ENCODE measurements around the gene ATXN1. TPM values are rescaled to one million over a fixed set of nuclear protein-coding genes. Genes with fewer than 3 reads are reported as not detected.

Gene ATXN1
- total and polyA plus RNA-seq, 2 of the 13 experiments (the other 11 are each of a cell fraction or from before 2014, with no cell fraction given): 20.7 to 39.5 TPM

DNA sequence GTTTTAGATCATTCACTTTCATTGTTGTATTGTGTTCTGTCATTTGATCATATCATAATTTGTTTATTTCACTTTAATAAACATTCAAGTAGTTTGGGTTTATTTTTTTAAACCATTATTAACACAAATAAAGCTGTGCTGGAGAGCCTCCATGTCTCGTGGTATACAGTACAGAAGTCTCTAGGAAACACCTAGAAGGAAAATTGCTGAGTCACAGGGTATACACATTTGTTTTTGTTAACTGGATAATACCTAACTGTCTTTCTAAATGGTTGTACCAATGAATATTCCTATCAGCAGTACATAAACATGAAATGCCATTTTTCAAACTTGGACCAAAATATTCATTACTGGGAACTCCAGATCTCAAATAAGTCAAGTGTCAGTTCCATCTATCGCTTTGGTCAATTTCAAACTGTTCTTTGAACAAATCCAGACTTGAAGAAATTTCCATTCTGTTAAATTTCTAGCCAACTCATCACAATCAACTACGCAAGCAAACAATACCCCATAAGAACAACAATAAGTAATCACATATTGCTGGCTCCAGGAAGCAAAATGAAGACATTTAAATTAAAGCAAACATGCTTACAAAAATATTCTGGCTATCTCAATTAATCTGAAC is 138.1 kb downstream of the ATXN1 start:
- H3K4me2 ChIP-seq (ENCODE audit: low read depth, low read length): no peak overlapping the region
- ChIA-PET POLR2A (no interaction called here), CTCF (ENCODE audit: low intra/inter-chr PET ratio, low total read pairs) (no interaction called here)
- peak; percentile 48 for FAIRE-seq
- H3K79me2 ChIP-seq (ENCODE audit: insufficient read depth, low read length): no peaks in the 10 kb centered on the region
- peaks cover 10% of the 10 kb centered on the region; the same call in 1 of the 2 replicates for H3K4me1 ChIP-seq (ENCODE audit: insufficient read depth, low read length)
- no peaks in the 10 kb centered on the region for H4K20me1 ChIP-seq (ENCODE audit: insufficient read depth, low read length)
- no peaks in the 10 kb centered on the region for H3K9me3 ChIP-seq (ENCODE audit: low read length)
- WGBS (ENCODE audit: low lambda C conversion rate): 97% methylated on average over 3 of the region's 3 CpGs
- H2AFZ ChIP-seq (ENCODE audit: low read length): no peak overlapping the region
- no peak for ATAC-seq
- H3K27ac ChIP-seq (ENCODE audit: extremely low read length, insufficient read depth, low read length): no peak overlapping the region
- BruUV-seq (replicated peaks): no TSS peak
- H3K36me3 ChIP-seq (replicated peaks in 1 of 2; ENCODE audit: control insufficient read depth in 1 of 2, insufficient read depth in 2 of 2, low read length in 2 of 2): peaks cover 1 to 4% of the 10 kb centered on the region in 2 experiments; a peak in 2 of 5 replicates
- in situ Hi-C loops (cut with HindIII; ENCODE audit: extremely low pct_ligation_motif_present, low pct_unique_long_range_greater_than_20kb) (no loop called here), intact Hi-C loops (cut with micrococcal nuclease; ENCODE audit: unreplicated experiment) (no loop called here)
- no peak for DNase-seq (ENCODE audit: low spot score)
- H3K9ac ChIP-seq (ENCODE audit: insufficient read depth, low read depth, low read length): no peak overlapping the region
- no peaks in the 10 kb centered on the region for H3K27me3 ChIP-seq (ENCODE audit: control insufficient read depth in 1 of 2, insufficient read depth in 2 of 2, low read length in 2 of 2)
- H3K4me3 ChIP-seq (replicated peaks in 1 of 3; ENCODE audit: insufficient read depth in 1 of 3, low read depth in 2 of 3, low read length in 3 of 3): no peak overlapping the region
- TF ChIP-seq PITX1 (CRISPR knock-in tag; IDR thresholded peaks at IDR 0.05) (no peak), ZNF746 (CRISPR knock-in tag; IDR thresholded peaks at IDR 0.05) (no peak), TBP (CRISPR knock-in tag; IDR thresholded peaks at IDR 0.05) (no peak), ZSCAN20 (CRISPR knock-in tag; IDR thresholded peaks at IDR 0.05; ENCODE audit: borderline replicate concordance) (no peak), NR1H2 (CRISPR knock-in tag; IDR thresholded peaks at IDR 0.05; ENCODE audit: borderline replicate concordance, low read depth) (no peak), ZFP36L1 (CRISPR knock-in tag; IDR thresholded peaks at IDR 0.05) (no peak), HMG20A (CRISPR knock-in tag; IDR thresholded peaks at IDR 0.05; ENCODE audit: borderline replicate concordance) (no peak), AKAP8 (CRISPR knock-in tag; IDR thresholded peaks at IDR 0.05) (no peak), MAFK (conservative IDR thresholded peaks at IDR 0.05 in 1 of 2, IDR thresholded peaks at IDR 0.05 in 1 of 2; ENCODE audit: low read length in 2 of 2) (peak; percentile 77 to 78), TSC22D2 (CRISPR knock-in tag; IDR thresholded peaks at IDR 0.05; ENCODE audit: borderline replicate concordance) (no peak), MTF2 (CRISPR knock-in tag; IDR thresholded peaks at IDR 0.05; ENCODE audit: borderline replicate concordance) (no peak), SIX1 (CRISPR knock-in tag; IDR thresholded peaks at IDR 0.05; ENCODE audit: borderline replicate concordance) (no peak), ZNF383 (CRISPR knock-in tag; IDR thresholded peaks at IDR 0.05; ENCODE audit: borderline replicate concordance) (no peak), NFKB2 (CRISPR knock-in tag; IDR thresholded peaks at IDR 0.05; ENCODE audit: borderline replicate concordance) (no peak), MAFF (IDR thresholded peaks at IDR 0.05; ENCODE audit: low read depth, low read length) (peak; percentile 65)
- TF ChIP-seq, protein P1, sequence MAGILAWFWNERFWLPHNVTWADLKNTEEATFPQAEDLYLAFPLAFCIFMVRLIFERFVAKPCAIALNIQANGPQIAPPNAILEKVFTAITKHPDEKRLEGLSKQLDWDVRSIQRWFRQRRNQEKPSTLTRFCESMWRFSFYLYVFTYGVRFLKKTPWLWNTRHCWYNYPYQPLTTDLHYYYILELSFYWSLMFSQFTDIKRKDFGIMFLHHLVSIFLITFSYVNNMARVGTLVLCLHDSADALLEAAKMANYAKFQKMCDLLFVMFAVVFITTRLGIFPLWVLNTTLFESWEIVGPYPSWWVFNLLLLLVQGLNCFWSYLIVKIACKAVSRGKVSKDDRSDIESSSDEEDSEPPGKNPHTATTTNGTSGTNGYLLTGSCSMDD (CRISPR knock-in tag; IDR thresholded peaks at IDR 0.05): no peak
- TF ChIP-seq, protein P2, sequence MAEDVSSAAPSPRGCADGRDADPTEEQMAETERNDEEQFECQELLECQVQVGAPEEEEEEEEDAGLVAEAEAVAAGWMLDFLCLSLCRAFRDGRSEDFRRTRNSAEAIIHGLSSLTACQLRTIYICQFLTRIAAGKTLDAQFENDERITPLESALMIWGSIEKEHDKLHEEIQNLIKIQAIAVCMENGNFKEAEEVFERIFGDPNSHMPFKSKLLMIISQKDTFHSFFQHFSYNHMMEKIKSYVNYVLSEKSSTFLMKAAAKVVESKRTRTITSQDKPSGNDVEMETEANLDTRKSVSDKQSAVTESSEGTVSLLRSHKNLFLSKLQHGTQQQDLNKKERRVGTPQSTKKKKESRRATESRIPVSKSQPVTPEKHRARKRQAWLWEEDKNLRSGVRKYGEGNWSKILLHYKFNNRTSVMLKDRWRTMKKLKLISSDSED (CRISPR knock-in tag; IDR thresholded peaks at IDR 0.05): no peak
- TF ChIP-seq, protein P3, sequence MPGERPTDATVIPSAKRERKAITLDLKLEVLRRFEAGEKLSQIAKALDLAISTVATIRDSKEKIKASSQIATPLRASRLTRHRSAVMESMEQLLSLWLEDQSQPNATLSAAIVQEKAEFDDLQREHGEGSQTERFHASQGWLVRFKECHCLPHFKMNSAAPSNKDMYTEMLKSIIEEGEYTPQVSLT (CRISPR knock-in tag; IDR thresholded peaks at IDR 0.05; ENCODE audit: borderline replicate concordance, low read depth): no peak
- TF ChIP-seq, protein P4, sequence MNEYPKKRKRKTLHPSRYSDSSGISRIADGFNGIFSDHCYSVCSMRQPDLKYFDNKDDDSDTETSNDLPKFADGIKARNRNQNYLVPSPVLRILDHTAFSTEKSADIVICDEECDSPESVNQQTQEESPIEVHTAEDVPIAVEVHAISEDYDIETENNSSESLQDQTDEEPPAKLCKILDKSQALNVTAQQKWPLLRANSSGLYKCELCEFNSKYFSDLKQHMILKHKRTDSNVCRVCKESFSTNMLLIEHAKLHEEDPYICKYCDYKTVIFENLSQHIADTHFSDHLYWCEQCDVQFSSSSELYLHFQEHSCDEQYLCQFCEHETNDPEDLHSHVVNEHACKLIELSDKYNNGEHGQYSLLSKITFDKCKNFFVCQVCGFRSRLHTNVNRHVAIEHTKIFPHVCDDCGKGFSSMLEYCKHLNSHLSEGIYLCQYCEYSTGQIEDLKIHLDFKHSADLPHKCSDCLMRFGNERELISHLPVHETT (CRISPR knock-in tag; conservative IDR thresholded peaks at IDR 0.05): no peak
- TF ChIP-seq, protein P5, sequence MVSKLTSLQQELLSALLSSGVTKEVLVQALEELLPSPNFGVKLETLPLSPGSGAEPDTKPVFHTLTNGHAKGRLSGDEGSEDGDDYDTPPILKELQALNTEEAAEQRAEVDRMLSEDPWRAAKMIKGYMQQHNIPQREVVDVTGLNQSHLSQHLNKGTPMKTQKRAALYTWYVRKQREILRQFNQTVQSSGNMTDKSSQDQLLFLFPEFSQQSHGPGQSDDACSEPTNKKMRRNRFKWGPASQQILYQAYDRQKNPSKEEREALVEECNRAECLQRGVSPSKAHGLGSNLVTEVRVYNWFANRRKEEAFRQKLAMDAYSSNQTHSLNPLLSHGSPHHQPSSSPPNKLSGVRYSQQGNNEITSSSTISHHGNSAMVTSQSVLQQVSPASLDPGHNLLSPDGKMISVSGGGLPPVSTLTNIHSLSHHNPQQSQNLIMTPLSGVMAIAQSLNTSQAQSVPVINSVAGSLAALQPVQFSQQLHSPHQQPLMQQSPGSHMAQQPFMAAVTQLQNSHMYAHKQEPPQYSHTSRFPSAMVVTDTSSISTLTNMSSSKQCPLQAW (CRISPR knock-in tag; IDR thresholded peaks at IDR 0.05): no peak
